ENCODE data around the gene ABLIM1. TPM values are rescaled to one million over a fixed set of nuclear protein-coding genes. Genes with fewer than 3 reads are reported as not detected.

The ABLIM1 gene
- total and polyA plus RNA-seq, 7 experiments from 2014 or later: 109 to 440 (median 357) TPM

- peak overlapping the region in 9 of 10 donors; percentile 1 to 63 (median 22) for H3K4me3 Mint-ChIP-seq
- H3K36me3 ChIP-seq (ENCODE audit: control insufficient read depth in 2 of 3, insufficient read depth in 3 of 3, low read length in 3 of 3): peaks cover 0 to 9% (median 0%) of the 10 kb centered on the region in 3 experiments
- H3K27me3 Mint-ChIP-seq: no peaks in the 10 kb centered on the region
- no peak for DNase-seq
- intact Hi-C loops (cut with micrococcal nuclease): no loop called here
- H3K9me3 Mint-ChIP-seq: peaks cover 0 to 6% (median 0%) of the 10 kb centered on the region in 11 donors
- peak overlapping the region in 8 of 9 donors; percentile 51 to 86 (median 80) for H3K27ac Mint-ChIP-seq
- no peak for ATAC-seq
- no peaks in the 10 kb centered on the region for H3K9me3 ChIP-seq (ENCODE audit: control insufficient read depth in 2 of 3, low read length in 3 of 3)
- H3K36me3 Mint-ChIP-seq: peaks cover 0 to 44% (median 22%) of the 10 kb centered on the region in 5 donors
- no peak overlapping the region for H3K4me3 ChIP-seq (ENCODE audit: low read length)
- ChIA-PET POLR2A (interaction anchor here (0.6 to 14.5 kb wide), 3 partner anchors 11 to 37 kb away, joined by 3 to 189 read pairs (median 78); no protein-coding TSS in a partner anchor), CTCF (interaction anchor here (1.0 to 1.9 kb wide), 3 partner anchors 18 to 34 kb away, joined by 3 to 6 read pairs (median 3); no protein-coding TSS in a partner anchor)
- peaks cover 63 to 99% (median 93%) of the 10 kb centered on the region in 7 donors for H3K4me1 Mint-ChIP-seq
- H3K4me1 ChIP-seq (ENCODE audit: control insufficient read depth in 2 of 2, insufficient read depth in 2 of 2, low read length in 2 of 2): peaks cover 3 to 87% of the 10 kb centered on the region in 2 donors
- H3K27me3 ChIP-seq (ENCODE audit: control insufficient read depth in 2 of 2, insufficient read depth in 2 of 2, low read length in 2 of 2): no peaks in the 10 kb centered on the region
- H3K27ac ChIP-seq (ENCODE audit: low read depth, low read length): no peak overlapping the region
Observed at GRCh38 chr10:114504769-114505579, 153.1 kb downstream of the ABLIM1 start.

GRCh38 chr10:114502074-114502473 is 156.0 kb downstream of the ABLIM1 start:
- no peak for DNase-seq
- Mint-ChIP-seq H3K4me1 (peaks cover 69 to 100% (median 95%) of the 10 kb centered on the region in 7 donors), H3K27me3 (no peaks in the 10 kb centered on the region), H3K27ac (peak overlapping the region; percentile 53 to 94 (median 87)), H3K9me3 (peaks cover 0 to 2% (median 0%) of the 10 kb centered on the region in 11 donors), H3K4me3 (peak overlapping the region; percentile 6 to 80 (median 58)), H3K36me3 (peaks cover 0 to 34% (median 13%) of the 10 kb centered on the region in 5 donors)
- Histone ChIP-seq H3K4me1 (ENCODE audit: control insufficient read depth in 2 of 2, insufficient read depth in 2 of 2, low read length in 2 of 2) (peaks cover 9 to 88% of the 10 kb centered on the region in 2 donors), H3K27ac (ENCODE audit: low read depth, low read length) (peak overlapping the region; percentile 45), H3K36me3 (ENCODE audit: control insufficient read depth in 2 of 3, insufficient read depth in 3 of 3, low read length in 3 of 3) (no peaks in the 10 kb centered on the region), H3K9me3 (ENCODE audit: control insufficient read depth in 2 of 3, low read length in 3 of 3) (no peaks in the 10 kb centered on the region), H3K27me3 (ENCODE audit: control insufficient read depth in 2 of 2, insufficient read depth in 2 of 2, low read length in 2 of 2) (no peaks in the 10 kb centered on the region), H3K4me3 (ENCODE audit: low read length) (no peak overlapping the region)
- POLR2A ChIA-PET: interaction anchor here (10.3 to 14.5 kb wide), 2 partner anchors 14 to 40 kb away, joined by 78 to 189 read pairs; no protein-coding TSS in a partner anchor
- ATAC-seq: no peak
- intact Hi-C loops (cut with micrococcal nuclease): no loop called here
- CTCF ChIA-PET: interaction anchor here (0.7 to 1.1 kb wide), 2 partner anchors 11 to 17 kb away, joined by 3 read pairs; no protein-coding TSS in a partner anchor

- intact Hi-C loops (cut with micrococcal nuclease): loop anchor here in 1 of 2 donors (2.0 kb wide), 1 partner anchor 15 kb away; no protein-coding TSS in a partner anchor
- Mint-ChIP-seq H3K27ac (peak overlapping the region; percentile 53 to 94 (median 87)), H3K4me1 (peaks cover 65 to 100% (median 95%) of the 10 kb centered on the region in 7 donors), H3K9me3 (peaks cover 0 to 2% (median 0%) of the 10 kb centered on the region in 11 donors), H3K36me3 (peaks cover 0 to 34% (median 16%) of the 10 kb centered on the region in 5 donors), H3K4me3 (peak overlapping the region; percentile 17 to 80 (median 58)), H3K27me3 (no peaks in the 10 kb centered on the region)
- Histone ChIP-seq H3K9me3 (ENCODE audit: control insufficient read depth in 2 of 3, low read length in 3 of 3) (no peaks in the 10 kb centered on the region), H3K4me1 (ENCODE audit: control insufficient read depth in 2 of 2, insufficient read depth in 2 of 2, low read length in 2 of 2) (peaks cover 9 to 88% of the 10 kb centered on the region in 2 donors), H3K27me3 (ENCODE audit: control insufficient read depth in 2 of 2, insufficient read depth in 2 of 2, low read length in 2 of 2) (no peaks in the 10 kb centered on the region), H3K27ac (ENCODE audit: low read depth, low read length) (peak overlapping the region; percentile 45), H3K36me3 (ENCODE audit: control insufficient read depth in 2 of 3, insufficient read depth in 3 of 3, low read length in 3 of 3) (no peaks in the 10 kb centered on the region), H3K4me3 (ENCODE audit: low read length) (no peak overlapping the region)
- ATAC-seq: no peak
- ChIA-PET POLR2A (interaction anchor here (10.3 to 14.5 kb wide), 2 partner anchors 14 to 40 kb away, joined by 78 to 189 read pairs; no protein-coding TSS in a partner anchor), CTCF (interaction anchor here (1.0 to 2.4 kb wide), 2 partner anchors 11 to 40 kb away, joined by 3 to 9 read pairs; no protein-coding TSS in a partner anchor)
- no peak for DNase-seq
Observed at GRCh38 chr10:114501650-114502049, 156.4 kb downstream of the ABLIM1 start.

GRCh38 chr10:114500643-114501042 is 157.4 kb downstream of the ABLIM1 start:
- H3K36me3 Mint-ChIP-seq: peaks cover 0 to 35% (median 16%) of the 10 kb centered on the region in 5 donors
- H3K4me1 ChIP-seq (ENCODE audit: control insufficient read depth in 2 of 2, insufficient read depth in 2 of 2, low read length in 2 of 2): peaks cover 11 to 87% of the 10 kb centered on the region in 2 donors

GRCh38 chr10:114499630-114500190 is 158.4 kb downstream of the ABLIM1 start:
- no peaks in the 10 kb centered on the region for H3K27me3 ChIP-seq (ENCODE audit: control insufficient read depth in 2 of 2, insufficient read depth in 2 of 2, low read length in 2 of 2)
- ChIA-PET CTCF (interaction anchor here (0.9 to 2.5 kb wide), 6 partner anchors 18 to 50 kb away, joined by 4 to 13 read pairs (median 6); no protein-coding TSS in a partner anchor), POLR2A (interaction anchor here (1.0 to 14.5 kb wide), 8 partner anchors 11 to 326 kb away, joined by 3 to 189 read pairs (median 10); partner anchors contain the start of gene CCDC186)
- ATAC-seq (peak; percentile 66), DNase-seq (peak in 8 of 9 donors; percentile 53 to 73 (median 67))
- no peaks in the 10 kb centered on the region for H3K27me3 Mint-ChIP-seq
- intact Hi-C loops (cut with micrococcal nuclease): loop anchor here (1.0 to 2.0 kb wide), 6 partner anchors 7 to 42 kb away; no protein-coding TSS in a partner anchor
- peak overlapping the region; percentile 78 for H3K27ac ChIP-seq (ENCODE audit: low read depth, low read length)
- H3K4me3 ChIP-seq (ENCODE audit: low read length): peak overlapping the region; percentile 2
- H3K4me3 Mint-ChIP-seq: peak overlapping the region; percentile 69 to 79 (median 74)
- H3K4me1 Mint-ChIP-seq: peaks cover 57 to 100% (median 93%) of the 10 kb centered on the region in 7 donors
- H3K4me1 ChIP-seq (ENCODE audit: control insufficient read depth in 2 of 2, insufficient read depth in 2 of 2, low read length in 2 of 2): peaks cover 12 to 81% of the 10 kb centered on the region in 2 donors
- H3K27ac Mint-ChIP-seq: peak overlapping the region; percentile 74 to 96 (median 93)
- H3K9me3 Mint-ChIP-seq: peaks cover 0 to 7% (median 0%) of the 10 kb centered on the region in 11 donors
- peaks cover 0 to 8% (median 0%) of the 10 kb centered on the region in 3 experiments for H3K36me3 ChIP-seq (ENCODE audit: control insufficient read depth in 2 of 3, insufficient read depth in 3 of 3, low read length in 3 of 3)
- peaks cover 7 to 38% (median 25%) of the 10 kb centered on the region in 5 donors for H3K36me3 Mint-ChIP-seq
- H3K9me3 ChIP-seq (ENCODE audit: control insufficient read depth in 2 of 3, low read length in 3 of 3): no peaks in the 10 kb centered on the region

More at GRCh38 chr10:114500643-114501042, 157.4 kb downstream of the ABLIM1 start:
- peak overlapping the region; percentile 78 for H3K27ac ChIP-seq (ENCODE audit: low read depth, low read length)
- no peak for ATAC-seq
- intact Hi-C loops (cut with micrococcal nuclease): loop anchor here in 1 of 2 donors (1.0 to 2.0 kb wide), 2 partner anchors 8 to 14 kb away; no protein-coding TSS in a partner anchor
- Mint-ChIP-seq H3K27me3 (no peaks in the 10 kb centered on the region), H3K9me3 (peaks cover 0 to 2% (median 0%) of the 10 kb centered on the region in 11 donors), H3K4me1 (peaks cover 59 to 100% (median 93%) of the 10 kb centered on the region in 7 donors), H3K27ac (peak overlapping the region; percentile 74 to 96 (median 93)), H3K4me3 (peak overlapping the region; percentile 18 to 79 (median 74))
- no peak for DNase-seq
- H3K9me3 ChIP-seq (ENCODE audit: control insufficient read depth in 2 of 3, low read length in 3 of 3): no peaks in the 10 kb centered on the region
- H3K27me3 ChIP-seq (ENCODE audit: control insufficient read depth in 2 of 2, insufficient read depth in 2 of 2, low read length in 2 of 2): no peaks in the 10 kb centered on the region
- ChIA-PET CTCF (interaction anchor here (0.6 to 2.5 kb wide), 8 partner anchors 11 to 107 kb away, joined by 3 to 13 read pairs (median 4); no protein-coding TSS in a partner anchor), POLR2A (interaction anchor here (1.3 to 14.5 kb wide), 6 partner anchors 15 to 327 kb away, joined by 4 to 189 read pairs (median 24); partner anchors contain the start of gene CCDC186)
- H3K4me3 ChIP-seq (ENCODE audit: low read length): no peak overlapping the region
- H3K36me3 ChIP-seq (ENCODE audit: control insufficient read depth in 2 of 3, insufficient read depth in 3 of 3, low read length in 3 of 3): no peaks in the 10 kb centered on the region
